Testis (tissue), 2 donors: Measurements from ENCODE around the gene GNAT1.

ENCODE experiments used
- CTCF ChIP-seq, 3 experiments: fragments of 450-650 bp in 2 of 3; fragments of 200-600 bp in 1 of 3; sonication (generic) in 1 of 3; IDR thresholded peaks; one replicate each; pipeline ENCODE4 v1.5.1; 2016 to 2019; ENCODE audit warnings: antibody characterized with exemption in 3 of 3, mild to moderate bottlenecking in 2 of 3, moderate library complexity in 1 of 3
- POLR2A ChIP-seq: fragments of 450-650 bp; IDR thresholded peaks from one replicate; pipeline ENCODE4 v1.6.1; 2017; ENCODE audit warnings: antibody characterized with exemption, mild to moderate bottlenecking, moderate library complexity

- no peak for TF ChIP-seq CTCF (IDR thresholded peaks at IDR 0.05)
- TF ChIP-seq POLR2A = no peak
These were observed 30.8 kb upstream of the GNAT1 start for GRCh38 chr3:50160561-50160983.
